ENCODE data around the gene LRRD1.
"Not testable (repeated sequence)": the region's sequence is repeated elsewhere in the genome, so short reads cannot be mapped to it uniquely, and the experiment has no call there.

Gene LRRD1

DNA sequence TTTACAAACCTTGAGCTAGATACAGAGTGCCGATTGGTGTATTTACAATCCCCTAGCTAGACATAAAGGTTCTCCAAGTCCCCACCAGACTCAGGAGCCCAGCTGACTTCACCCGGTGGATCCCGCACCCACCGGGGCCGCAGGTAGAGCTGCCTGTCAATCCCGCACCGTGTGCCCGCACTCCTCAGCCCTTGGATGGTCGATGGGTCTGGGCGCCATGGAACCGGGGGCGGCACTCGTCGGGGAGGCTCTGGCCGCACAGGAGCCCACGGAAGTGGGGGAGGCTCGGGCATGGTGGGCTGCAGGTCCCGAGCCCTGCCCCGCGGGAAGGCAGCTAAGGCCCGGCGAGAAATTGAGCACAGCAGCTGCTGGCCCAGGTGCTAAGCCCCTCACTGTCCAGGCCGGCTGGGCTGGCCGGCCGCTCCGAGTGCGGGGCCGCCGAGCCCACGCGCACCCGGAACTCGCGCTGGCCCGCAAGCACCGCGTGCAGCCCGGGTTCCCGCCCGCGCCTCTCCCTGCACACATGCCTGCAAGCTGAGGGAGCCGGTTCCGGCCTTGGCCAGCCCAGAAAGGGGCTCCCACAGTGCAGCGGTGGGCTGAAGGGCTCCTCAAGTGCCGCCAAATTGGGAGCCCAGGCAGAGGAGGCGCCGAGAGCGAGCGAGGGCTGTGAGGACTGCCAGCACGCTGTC lies 35.6 kb downstream of the LRRD1 start:
- not testable (repeated sequence) for ATAC-seq

GRCh38 chr7:92142791-92143190 lies 36.2 kb downstream of the LRRD1 start:
- not testable (repeated sequence) for ATAC-seq

GRCh38 chr7:92141161-92141560 lies 37.8 kb downstream of the LRRD1 start:
- no peak for ATAC-seq
- TF ChIP-seq ESRRG (CRISPR knock-in tag; IDR thresholded peaks at IDR 0.05) (no peak), TCF4 (CRISPR knock-in tag; IDR thresholded peaks at IDR 0.05; ENCODE audit: borderline replicate concordance) (no peak), GLIS3 (CRISPR knock-in tag; IDR thresholded peaks at IDR 0.05) (no peak), OSR1 (CRISPR knock-in tag; IDR thresholded peaks at IDR 0.05) (no peak), BACH2 (CRISPR knock-in tag; IDR thresholded peaks at IDR 0.05; ENCODE audit: borderline replicate concordance) (no peak), ZFP30 (CRISPR knock-in tag; IDR thresholded peaks at IDR 0.05) (no peak), CSRNP3 (CRISPR knock-in tag; IDR thresholded peaks at IDR 0.05) (no peak)

DNA sequence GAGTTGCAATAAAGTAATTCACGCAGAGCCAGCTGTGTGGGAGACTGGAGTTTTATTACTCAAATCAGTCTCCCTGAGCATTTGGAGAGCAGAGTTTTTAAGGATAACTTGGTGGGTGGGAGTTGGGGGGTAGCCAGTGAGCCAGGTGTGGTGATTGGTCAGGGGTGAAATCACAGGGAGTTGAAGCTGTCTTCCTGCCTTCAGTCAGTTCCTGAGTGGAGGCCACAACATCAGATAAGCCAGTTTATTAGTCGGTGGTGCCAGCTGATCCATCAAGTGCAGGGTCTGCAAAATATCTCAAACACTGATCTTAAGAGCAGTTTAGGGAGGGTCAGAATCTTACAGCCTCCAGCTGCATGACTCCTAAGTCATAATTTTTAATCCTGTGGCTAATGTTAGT lies 41.4 kb downstream of the LRRD1 start:
- no peak for ATAC-seq
- TF ChIP-seq ISL1 (CRISPR knock-in tag; IDR thresholded peaks at IDR 0.05), result peak; percentile 50
- TF ChIP-seq OSR1 (CRISPR knock-in tag; IDR thresholded peaks at IDR 0.05), result no peak

- TF ChIP-seq ESRRG (CRISPR knock-in tag; IDR thresholded peaks at IDR 0.05), result no peak
- TF ChIP-seq RARB (CRISPR knock-in tag; IDR thresholded peaks at IDR 0.05), result no peak
- TF ChIP-seq PATZ1 (CRISPR knock-in tag; IDR thresholded peaks at IDR 0.05; ENCODE audit: borderline replicate concordance), result no peak
- TF ChIP-seq ZFP3 (CRISPR knock-in tag; IDR thresholded peaks at IDR 0.05), result no peak
- no peak for TF ChIP-seq TCF4 (CRISPR knock-in tag; IDR thresholded peaks at IDR 0.05; ENCODE audit: borderline replicate concordance)
- no peak for TF ChIP-seq OSR1 (CRISPR knock-in tag; IDR thresholded peaks at IDR 0.05)
- no peak for TF ChIP-seq ZNF565 (CRISPR knock-in tag; conservative IDR thresholded peaks at IDR 0.05; ENCODE audit: low read depth)
- TF ChIP-seq ARNTL (CRISPR knock-in tag; IDR thresholded peaks at IDR 0.05; ENCODE audit: borderline replicate concordance, low read depth), result no peak
- no peak for TF ChIP-seq ZC3H10 (CRISPR knock-in tag; IDR thresholded peaks at IDR 0.05)
- TF ChIP-seq ISL1 (CRISPR knock-in tag; IDR thresholded peaks at IDR 0.05), result no peak
- TF ChIP-seq TOX (CRISPR knock-in tag; IDR thresholded peaks at IDR 0.05; ENCODE audit: borderline replicate concordance), result no peak
- no peak for TF ChIP-seq CSDC2 (CRISPR knock-in tag; IDR thresholded peaks at IDR 0.05)
- TF ChIP-seq BACH2 (CRISPR knock-in tag; IDR thresholded peaks at IDR 0.05; ENCODE audit: borderline replicate concordance), result no peak
- TF ChIP-seq, protein P1, sequence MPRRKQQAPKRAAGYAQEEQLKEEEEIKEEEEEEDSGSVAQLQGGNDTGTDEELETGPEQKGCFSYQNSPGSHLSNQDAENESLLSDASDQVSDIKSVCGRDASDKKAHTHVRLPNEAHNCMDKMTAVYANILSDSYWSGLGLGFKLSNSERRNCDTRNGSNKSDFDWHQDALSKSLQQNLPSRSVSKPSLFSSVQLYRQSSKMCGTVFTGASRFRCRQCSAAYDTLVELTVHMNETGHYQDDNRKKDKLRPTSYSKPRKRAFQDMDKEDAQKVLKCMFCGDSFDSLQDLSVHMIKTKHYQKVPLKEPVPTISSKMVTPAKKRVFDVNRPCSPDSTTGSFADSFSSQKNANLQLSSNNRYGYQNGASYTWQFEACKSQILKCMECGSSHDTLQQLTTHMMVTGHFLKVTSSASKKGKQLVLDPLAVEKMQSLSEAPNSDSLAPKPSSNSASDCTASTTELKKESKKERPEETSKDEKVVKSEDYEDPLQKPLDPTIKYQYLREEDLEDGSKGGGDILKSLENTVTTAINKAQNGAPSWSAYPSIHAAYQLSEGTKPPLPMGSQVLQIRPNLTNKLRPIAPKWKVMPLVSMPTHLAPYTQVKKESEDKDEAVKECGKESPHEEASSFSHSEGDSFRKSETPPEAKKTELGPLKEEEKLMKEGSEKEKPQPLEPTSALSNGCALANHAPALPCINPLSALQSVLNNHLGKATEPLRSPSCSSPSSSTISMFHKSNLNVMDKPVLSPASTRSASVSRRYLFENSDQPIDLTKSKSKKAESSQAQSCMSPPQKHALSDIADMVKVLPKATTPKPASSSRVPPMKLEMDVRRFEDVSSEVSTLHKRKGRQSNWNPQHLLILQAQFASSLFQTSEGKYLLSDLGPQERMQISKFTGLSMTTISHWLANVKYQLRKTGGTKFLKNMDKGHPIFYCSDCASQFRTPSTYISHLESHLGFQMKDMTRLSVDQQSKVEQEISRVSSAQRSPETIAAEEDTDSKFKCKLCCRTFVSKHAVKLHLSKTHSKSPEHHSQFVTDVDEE (CRISPR knock-in tag; IDR thresholded peaks at IDR 0.05), result no peak
- TF ChIP-seq ZNF8 (CRISPR knock-in tag; IDR thresholded peaks at IDR 0.05), result no peak
- TF ChIP-seq ZNF70 (CRISPR knock-in tag; IDR thresholded peaks at IDR 0.05), result no peak
- TF ChIP-seq ZFP30 (CRISPR knock-in tag; IDR thresholded peaks at IDR 0.05), result no peak
- TF ChIP-seq CSRNP3 (CRISPR knock-in tag; IDR thresholded peaks at IDR 0.05), result no peak
- no peak for TF ChIP-seq GLIS3 (CRISPR knock-in tag; IDR thresholded peaks at IDR 0.05)
- ATAC-seq, result peak; percentile 12
Observed at GRCh38 chr7:92135052-92135889, 43.7 kb downstream of the LRRD1 start.
